ENCODE data around the gene GAPVD1. TPM values are rescaled to one million over a fixed set of nuclear protein-coding genes. Genes with fewer than 3 reads are reported as not detected.

GAPVD1 gene
- total and polyA plus RNA-seq, 10 of the 15 experiments (the other 5 are each of a cell fraction or from before 2014, with no cell fraction given): 4.3 to 36.6 (median 25.9) TPM

- Histone ChIP-seq H3K9me3 (replicated peaks; ENCODE audit: control insufficient read depth, insufficient read depth, low read length) (no peaks in the 10 kb centered on the region), H3K36me3 (ENCODE audit: control insufficient read depth in 2 of 2, insufficient read depth in 2 of 2, low read length in 1 of 2) (no peaks in the 10 kb centered on the region; a peak in 2 of 4 replicates), H2AFZ (ENCODE audit: control insufficient read depth, low read depth, low read length) (no peak overlapping the region), H4K20me1 (ENCODE audit: control insufficient read depth, insufficient read depth) (no peaks in the 10 kb centered on the region), H3K79me2 (ENCODE audit: control insufficient read depth, insufficient read depth, low read length) (peaks cover 23% of the 10 kb centered on the region), H3K4me3 (no peak overlapping the region), H3K27ac (ENCODE audit: control insufficient read depth, insufficient read depth) (no peak overlapping the region), H3K9ac (ENCODE audit: control insufficient read depth, insufficient read depth, low read length) (no peak overlapping the region), H3K4me1 (ENCODE audit: control insufficient read depth, insufficient read depth, low read length) (no peaks in the 10 kb centered on the region), H3K27me3 (replicated peaks in 1 of 2; ENCODE audit: control insufficient read depth in 2 of 2, insufficient read depth in 2 of 2, low read length in 1 of 2) (no peaks in the 10 kb centered on the region), H3K4me2 (ENCODE audit: control insufficient read depth, insufficient read depth) (no peak overlapping the region)
- 100% methylated on average over 4 of the region's 4 CpGs for WGBS (ENCODE audit: insufficient coverage, insufficient replicate concordance, low lambda C conversion rate, missing lambda C conversion rate)
- DNase-seq (ENCODE audit: low read depth, low spot score): no peak
- ChIA-PET RAD21 (ENCODE audit: unreplicated experiment) (no interaction called here), SMC1A (ENCODE audit: uncharacterized antibody, unreplicated experiment) (interaction anchor here (1.0 kb wide), 1 partner anchor 12 kb away, joined by 3 read pairs; no protein-coding TSS in a partner anchor), POLR2A (interaction anchor here (0.6 to 1.3 kb wide), 2 partner anchors 15 to 39 kb away, joined by 3 to 8 read pairs; no protein-coding TSS in a partner anchor), CTCF (no interaction called here)
- no TSS peak for BruUV-seq (replicated peaks)
- in situ Hi-C loops (cut with MboI): no loop called here
- intact Hi-C loops (cut with micrococcal nuclease; ENCODE audit: unreplicated experiment): no loop called here
- ATAC-seq: no peak
- FAIRE-seq: no peak
- no peak for TF ChIP-seq ETV6 (conservative IDR thresholded peaks at IDR 0.05 in 1 of 2, IDR thresholded peaks at IDR 0.05 in 1 of 2; ENCODE audit: borderline replicate concordance in 1 of 2, low read depth in 1 of 2)
- TF ChIP-seq E2F4 (IDR thresholded peaks at IDR 0.05; ENCODE audit: low read depth, low read length): no peak
- no peak for TF ChIP-seq USF2 (IDR thresholded peaks at IDR 0.05; ENCODE audit: borderline replicate concordance, low read depth, low read length)
- no peak for TF ChIP-seq CHD4 (IDR thresholded peaks at IDR 0.05)
- no peak for TF ChIP-seq MTA3 (IDR thresholded peaks at IDR 0.05; ENCODE audit: borderline replicate concordance, low read length)
- no peak for TF ChIP-seq ZBTB40 (IDR thresholded peaks at IDR 0.05; ENCODE audit: borderline replicate concordance)
- TF ChIP-seq SREBF2 (IDR thresholded peaks at IDR 0.05; ENCODE audit: low read length): no peak
- TF ChIP-seq HDGF (IDR thresholded peaks at IDR 0.05): no peak
- TF ChIP-seq STAT1 (conservative IDR thresholded peaks at IDR 0.05): no peak
- no peak for TF ChIP-seq RB1 (IDR thresholded peaks at IDR 0.05; ENCODE audit: borderline replicate concordance)
- no peak for TF ChIP-seq NBN (IDR thresholded peaks at IDR 0.05)
- no peak for TF ChIP-seq YBX1 (IDR thresholded peaks at IDR 0.05)
- no peak for TF ChIP-seq GATAD2B (conservative IDR thresholded peaks at IDR 0.05; ENCODE audit: low read depth)
- TF ChIP-seq HDAC2 (IDR thresholded peaks at IDR 0.05): no peak
- no peak for TF ChIP-seq ELK1 (IDR thresholded peaks at IDR 0.05; ENCODE audit: low read depth, low read length)
- no peak for TF ChIP-seq BCL11A (IDR thresholded peaks at IDR 0.05; ENCODE audit: low read depth, low read length)
- no peak for TF ChIP-seq RCOR1 (conservative IDR thresholded peaks at IDR 0.05; ENCODE audit: low read depth, low read length)
These were observed 19.3 kb downstream of the GAPVD1 start for GRCh38 chr9:125280945-125281344.

Measured in GM12878 (cell line).